GM12872 (cell line): ENCODE measurements around the gene SLC17A5.

Experiments used
- CTCF ChIP-seq: IDR thresholded peaks from 3 replicates; pipeline ENCODE4 v1.5.1; 2011; ENCODE audit warnings: low read depth, mild to moderate bottlenecking, low read length, moderate library complexity; ENCODE audit not compliant: insufficient read depth

SLC17A5 gene

GRCh38 chr6:73642530-73642929, 11.3 kb downstream of the SLC17A5 start:
- no peak for TF ChIP-seq CTCF

GRCh38 chr6:73640179-73640750, 13.5 kb downstream of the SLC17A5 start:
- no peak for TF ChIP-seq CTCF

- TF ChIP-seq CTCF, result no peak
Observed at GRCh38 chr6:73639040-73639439, 14.8 kb downstream of the SLC17A5 start.

- TF ChIP-seq CTCF, result no peak
Observed at GRCh38 chr6:73637404-73637803, 16.4 kb downstream of the SLC17A5 start.

- no peak for TF ChIP-seq CTCF
Observed at GRCh38 chr6:73636048-73636447, 17.7 kb downstream of the SLC17A5 start.

GRCh38 chr6:73632346-73632745, 21.4 kb downstream of the SLC17A5 start:
- TF ChIP-seq CTCF, result no peak

- no peak for TF ChIP-seq CTCF
Observed at GRCh38 chr6:73631849-73632248, 21.9 kb downstream of the SLC17A5 start.
